Fibroblast of lung (primary cell): ENCODE measurements around the gene C3orf85.

Source experiments
- CTCF ChIP-seq, 2 donors: IDR thresholded peaks in 1 of 2; conservative IDR thresholded peaks in 1 of 2; 1 replicate in 1 of 2; 2 replicates in 1 of 2; pipeline ENCODE4 v1.5.1; 2011 to 2012; ENCODE audit warnings: low read length in 2 of 2, control low read depth in 1 of 2, inconsistent platforms in 1 of 2, low read depth in 1 of 2, mild to moderate bottlenecking in 1 of 2
- EZH2 ChIP-seq: IDR thresholded peaks from 2 replicates; pipeline ENCODE4 v1.5.1; 2012; ENCODE audit warnings: low read length, control low read depth, mild to moderate bottlenecking; ENCODE audit errors: missing control alignments

GRCh38 chr3:109149078-109149477 is 12.6 kb downstream of the C3orf85 start:
- TF ChIP-seq CTCF (conservative IDR thresholded peaks at IDR 0.05 in 1 of 2, IDR thresholded peaks at IDR 0.05 in 1 of 2; ENCODE audit: low read depth in 1 of 2, low read length in 2 of 2) (no peak), EZH2 (no peak)
